ENCODE data around the gene PAGE5. TPM values are rescaled to one million over a fixed set of nuclear protein-coding genes. Genes with fewer than 3 reads are reported as not detected.
A peak's percentile ranks its signal among the peaks of the same experiment; 100 is the strongest.

The PAGE5 gene
- total and polyA plus RNA-seq, 3 donors from 2014 or later = 20.3 to 39.6 (median 28.7) TPM

DNA sequence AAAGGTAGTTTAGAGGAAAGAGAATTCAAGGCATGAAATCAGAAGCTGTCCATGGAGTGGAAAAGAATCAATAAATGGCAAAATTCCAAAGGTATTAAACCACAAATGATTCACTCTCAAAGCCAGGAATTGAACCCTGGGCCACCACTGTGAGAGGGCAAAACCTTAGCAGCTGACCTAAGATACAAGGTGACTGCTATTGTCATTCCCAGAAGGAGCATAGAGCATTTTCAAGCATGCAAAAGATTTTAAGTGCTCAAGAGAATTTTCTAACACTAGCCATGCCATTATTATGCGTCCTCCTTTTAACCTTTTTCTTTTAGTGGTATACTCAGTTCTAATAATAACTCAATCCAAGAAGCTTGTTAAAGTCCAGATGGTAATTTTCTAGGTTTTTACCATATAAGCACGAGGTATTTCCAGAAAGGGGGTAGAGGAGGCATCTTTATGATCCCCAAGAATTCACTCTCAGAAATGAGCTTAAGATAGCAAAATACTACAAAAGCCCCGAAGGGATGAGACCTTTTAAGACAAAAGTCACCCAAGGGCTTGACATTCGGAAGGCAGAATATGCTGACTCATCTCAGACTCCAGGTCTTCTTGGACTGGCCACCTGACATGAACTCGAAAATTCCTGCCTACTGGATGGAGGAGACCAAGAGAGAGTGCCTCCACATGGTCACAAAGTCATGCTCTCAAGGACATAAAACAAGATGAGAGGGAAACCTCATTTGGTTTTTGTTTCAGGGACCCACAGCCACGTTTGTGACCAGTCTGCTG, 13.8 kb upstream of the PAGE5 start:
- WGBS, 2 donors = 74 to 88% methylated on average over 5 to 6 of the region's 6 CpGs
- TF ChIP-seq POLR2A (IDR thresholded peaks at IDR 0.05) = no peak
- TF ChIP-seq, protein P1, sequence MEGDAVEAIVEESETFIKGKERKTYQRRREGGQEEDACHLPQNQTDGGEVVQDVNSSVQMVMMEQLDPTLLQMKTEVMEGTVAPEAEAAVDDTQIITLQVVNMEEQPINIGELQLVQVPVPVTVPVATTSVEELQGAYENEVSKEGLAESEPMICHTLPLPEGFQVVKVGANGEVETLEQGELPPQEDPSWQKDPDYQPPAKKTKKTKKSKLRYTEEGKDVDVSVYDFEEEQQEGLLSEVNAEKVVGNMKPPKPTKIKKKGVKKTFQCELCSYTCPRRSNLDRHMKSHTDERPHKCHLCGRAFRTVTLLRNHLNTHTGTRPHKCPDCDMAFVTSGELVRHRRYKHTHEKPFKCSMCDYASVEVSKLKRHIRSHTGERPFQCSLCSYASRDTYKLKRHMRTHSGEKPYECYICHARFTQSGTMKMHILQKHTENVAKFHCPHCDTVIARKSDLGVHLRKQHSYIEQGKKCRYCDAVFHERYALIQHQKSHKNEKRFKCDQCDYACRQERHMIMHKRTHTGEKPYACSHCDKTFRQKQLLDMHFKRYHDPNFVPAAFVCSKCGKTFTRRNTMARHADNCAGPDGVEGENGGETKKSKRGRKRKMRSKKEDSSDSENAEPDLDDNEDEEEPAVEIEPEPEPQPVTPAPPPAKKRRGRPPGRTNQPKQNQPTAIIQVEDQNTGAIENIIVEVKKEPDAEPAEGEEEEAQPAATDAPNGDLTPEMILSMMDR (IDR thresholded peaks at IDR 0.05) = no peak
- no peaks in the 10 kb centered on the region for H3K27me3 ChIP-seq
- no peak for DNase-seq
- H3K27ac ChIP-seq = no peak overlapping the region
- H3K4me3 ChIP-seq = no peak overlapping the region
- H3K9me3 ChIP-seq = no peaks in the 10 kb centered on the region
- H3K36me3 ChIP-seq (ENCODE audit: low read depth, missing control alignments) = no peaks in the 10 kb centered on the region
- intact Hi-C loops (cut with DNase I; ENCODE audit: low total_unique reads) = no loop called here
- H3K4me1 ChIP-seq = no peaks in the 10 kb centered on the region

DNA sequence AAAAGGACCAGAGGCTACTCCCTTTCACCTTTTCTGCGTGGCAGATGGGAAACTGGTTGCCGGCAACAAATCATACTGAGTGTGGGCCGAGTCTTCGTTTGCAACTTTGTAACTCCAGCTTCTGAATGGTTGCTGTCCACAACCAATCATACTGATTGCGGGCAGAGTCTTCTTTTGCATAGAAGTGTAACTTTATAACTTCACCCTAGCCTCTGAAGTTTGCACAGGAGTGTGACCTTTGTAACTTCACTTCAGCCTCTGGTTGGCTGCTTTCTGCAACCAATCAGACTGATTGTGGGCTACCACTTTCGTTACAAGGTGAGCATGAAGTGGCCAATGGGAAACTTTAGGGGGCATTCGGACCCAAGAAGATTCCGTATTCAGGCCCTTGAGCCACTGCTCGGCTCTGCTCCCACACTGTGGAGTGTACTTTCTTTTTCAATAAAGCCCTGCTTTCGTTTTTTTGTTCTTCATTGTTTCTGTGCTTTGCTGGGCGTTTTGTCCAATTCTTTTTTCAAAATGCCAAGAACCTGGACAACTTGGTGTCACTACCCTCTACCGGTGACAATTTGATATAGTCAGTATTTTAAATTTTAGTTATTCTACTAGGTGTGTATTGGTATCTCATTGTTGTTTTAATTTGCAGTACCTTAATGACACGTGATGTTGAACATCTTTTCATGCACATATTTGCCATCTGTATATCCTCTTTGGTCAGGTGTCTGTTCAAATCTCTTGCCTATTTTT, 9.0 kb upstream of the PAGE5 start:
- no peaks in the 10 kb centered on the region for H3K4me1 ChIP-seq
- 40 to 52% methylated on average over 13 of the region's 13 CpGs for WGBS, 2 donors
- H3K27me3 ChIP-seq = no peaks in the 10 kb centered on the region
- H3K36me3 ChIP-seq (ENCODE audit: low read depth, missing control alignments) = no peaks in the 10 kb centered on the region
- DNase-seq = peak; percentile 64
- H3K4me3 ChIP-seq = no peak overlapping the region
- no peak for TF ChIP-seq POLR2A (IDR thresholded peaks at IDR 0.05)
- TF ChIP-seq, protein P1 (IDR thresholded peaks at IDR 0.05) = peak in 1 of 3 experiments; percentile 8
- intact Hi-C loops (cut with DNase I; ENCODE audit: low total_unique reads) = no loop called here
- H3K27ac ChIP-seq = no peak overlapping the region
- H3K9me3 ChIP-seq = no peaks in the 10 kb centered on the region

DNA sequence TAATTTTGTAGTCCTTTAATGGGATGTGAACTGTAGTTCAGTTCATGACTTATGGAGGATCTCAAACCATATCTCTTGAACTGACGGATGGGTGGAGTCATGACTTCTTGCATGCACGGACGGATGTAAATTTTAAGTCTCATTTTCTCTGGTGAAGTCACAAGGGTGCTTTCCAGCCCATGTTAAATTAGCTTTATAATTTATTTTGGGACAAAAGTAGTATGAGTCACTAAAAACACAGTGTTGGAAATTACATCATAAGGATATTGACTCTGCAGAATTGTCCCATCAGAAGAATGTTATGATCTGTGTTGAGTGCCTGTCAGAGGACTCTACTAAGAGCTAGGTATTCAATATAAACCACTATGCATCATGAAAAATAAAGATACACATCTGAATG, 6.8 kb upstream of the PAGE5 start:
- Histone ChIP-seq H3K9me3 (no peaks in the 10 kb centered on the region), H3K4me1 (no peaks in the 10 kb centered on the region), H3K36me3 (ENCODE audit: low read depth, missing control alignments) (no peaks in the 10 kb centered on the region), H3K4me3 (no peak overlapping the region), H3K27me3 (no peaks in the 10 kb centered on the region), H3K27ac (no peak overlapping the region)
- no peak for DNase-seq
- no peak for TF ChIP-seq POLR2A (IDR thresholded peaks at IDR 0.05)
- TF ChIP-seq, protein P1 (IDR thresholded peaks at IDR 0.05) = no peak
- WGBS, 2 donors = 47 to 58% methylated on average over 3 of the region's 3 CpGs
- intact Hi-C loops (cut with DNase I; ENCODE audit: low total_unique reads) = no loop called here

DNA sequence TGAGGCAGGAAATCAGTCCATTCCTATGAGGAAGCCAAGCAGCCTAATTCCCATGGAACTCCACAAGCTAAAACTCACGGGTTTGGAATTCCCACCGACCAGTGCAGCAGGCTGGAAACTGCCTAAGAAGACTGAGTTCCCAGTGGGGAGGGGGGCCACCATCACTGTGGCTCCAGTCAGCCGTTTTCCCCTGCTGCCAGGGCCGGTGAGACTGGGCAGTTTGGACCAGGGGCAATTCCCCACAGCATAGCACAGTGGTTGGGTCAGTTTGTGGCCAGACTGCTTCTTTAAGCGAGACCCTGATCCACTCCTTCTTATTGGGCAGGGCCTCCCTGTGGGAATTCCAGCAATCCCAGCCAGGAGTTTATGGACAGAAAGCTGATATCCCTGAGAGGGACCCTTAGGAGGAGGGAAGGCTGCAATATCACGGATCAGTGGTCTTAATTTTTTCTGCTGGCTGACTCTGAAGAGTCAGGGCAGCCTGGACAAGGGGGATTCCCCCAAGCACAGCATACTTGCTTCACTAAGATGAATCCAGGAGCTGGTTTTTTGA, 20.7 kb downstream of the PAGE5 start:
- Histone ChIP-seq H3K9me3 (no peaks in the 10 kb centered on the region), H3K36me3 (ENCODE audit: low read depth, missing control alignments) (no peaks in the 10 kb centered on the region), H3K27me3 (no peaks in the 10 kb centered on the region), H3K4me1 (no peaks in the 10 kb centered on the region), H3K27ac (no peak overlapping the region), H3K4me3 (no peak overlapping the region)
- intact Hi-C loops (cut with DNase I; ENCODE audit: low total_unique reads) = no loop called here
- 74 to 100% methylated on average over 1 to 5 of the region's 6 CpGs for WGBS, 2 donors
- TF ChIP-seq, protein P1 (IDR thresholded peaks at IDR 0.05) = no peak
- TF ChIP-seq POLR2A (IDR thresholded peaks at IDR 0.05) = no peak
- DNase-seq = no peak
